Measurements from ENCODE around the gene ZBTB1.

The ZBTB1 gene

GRCh38 chr14:64475585-64476273 is 28.8 kb upstream of the ZBTB1 start:
- Histone ChIP-seq H3K27me3 (ENCODE audit: insufficient read depth, low read length) (no peaks in the 10 kb centered on the region), H3K9me3 (ENCODE audit: low read length) (no peaks in the 10 kb centered on the region), H2AFZ (ENCODE audit: low read depth, low read length) (no peak overlapping the region), H3K4me1 (ENCODE audit: insufficient read depth, low read length) (peaks cover 3% of the 10 kb centered on the region), H3K4me3 (ENCODE audit: low read length) (no peak overlapping the region), H3K36me3 (ENCODE audit: insufficient read depth, low read length) (no peaks in the 10 kb centered on the region)

- H3K27me3 ChIP-seq (ENCODE audit: insufficient read depth, low read length), result no peaks in the 10 kb centered on the region
- H3K4me1 ChIP-seq (ENCODE audit: insufficient read depth, low read length), result peaks cover 3% of the 10 kb centered on the region
- H3K36me3 ChIP-seq (ENCODE audit: insufficient read depth, low read length), result no peaks in the 10 kb centered on the region
- no peak overlapping the region for H3K4me3 ChIP-seq (ENCODE audit: low read length)
- no peak overlapping the region for H2AFZ ChIP-seq (ENCODE audit: low read depth, low read length)
- no peaks in the 10 kb centered on the region for H3K9me3 ChIP-seq (ENCODE audit: low read length)
These were observed 28.1 kb upstream of the ZBTB1 start for GRCh38 chr14:64476438-64476837.

DNA sequence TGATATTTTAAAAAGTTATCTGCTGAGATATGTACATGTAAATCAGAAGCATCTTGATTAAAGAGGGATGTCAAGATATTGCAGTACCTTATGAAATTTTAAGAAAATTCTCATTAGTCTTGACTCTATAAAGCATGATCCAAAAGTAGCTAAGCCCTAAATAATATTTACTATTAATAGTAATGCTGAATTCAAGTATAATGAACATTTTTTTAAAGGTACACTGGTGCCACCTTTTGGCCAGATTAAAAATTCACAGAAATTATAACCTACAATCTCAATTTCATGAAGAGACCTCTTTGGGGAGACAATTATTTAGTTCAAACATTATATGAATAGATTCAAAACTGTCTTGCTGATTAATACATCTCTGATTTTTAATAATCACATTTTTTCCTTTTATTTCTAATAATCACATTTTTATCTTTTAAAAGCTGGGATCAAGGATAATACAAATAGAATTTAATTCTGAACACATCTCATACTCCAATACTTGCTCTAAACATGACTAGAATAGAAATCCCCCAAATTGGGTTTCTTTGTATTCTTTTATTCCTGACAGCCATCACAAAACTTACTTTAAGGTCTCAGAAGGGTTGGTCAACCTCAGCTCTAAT is 25.8 kb upstream of the ZBTB1 start:
- Histone ChIP-seq H3K9me3 (ENCODE audit: low read length) (no peaks in the 10 kb centered on the region), H3K4me3 (ENCODE audit: low read length) (no peak overlapping the region), H3K27me3 (ENCODE audit: insufficient read depth, low read length) (no peaks in the 10 kb centered on the region), H2AFZ (ENCODE audit: low read depth, low read length) (no peak overlapping the region), H3K4me1 (ENCODE audit: insufficient read depth, low read length) (no peaks in the 10 kb centered on the region), H3K36me3 (ENCODE audit: insufficient read depth, low read length) (no peaks in the 10 kb centered on the region)

- Histone ChIP-seq H3K4me3 (ENCODE audit: low read length) (no peak overlapping the region), H3K27me3 (ENCODE audit: insufficient read depth, low read length) (no peaks in the 10 kb centered on the region), H3K4me1 (ENCODE audit: insufficient read depth, low read length) (no peaks in the 10 kb centered on the region), H3K36me3 (ENCODE audit: insufficient read depth, low read length) (peaks cover 28% of the 10 kb centered on the region), H3K9me3 (ENCODE audit: low read length) (peaks cover 3% of the 10 kb centered on the region), H2AFZ (ENCODE audit: low read depth, low read length) (no peak overlapping the region)
These were observed 15.9 kb upstream of the ZBTB1 start for GRCh38 chr14:64488590-64489099.

DNA sequence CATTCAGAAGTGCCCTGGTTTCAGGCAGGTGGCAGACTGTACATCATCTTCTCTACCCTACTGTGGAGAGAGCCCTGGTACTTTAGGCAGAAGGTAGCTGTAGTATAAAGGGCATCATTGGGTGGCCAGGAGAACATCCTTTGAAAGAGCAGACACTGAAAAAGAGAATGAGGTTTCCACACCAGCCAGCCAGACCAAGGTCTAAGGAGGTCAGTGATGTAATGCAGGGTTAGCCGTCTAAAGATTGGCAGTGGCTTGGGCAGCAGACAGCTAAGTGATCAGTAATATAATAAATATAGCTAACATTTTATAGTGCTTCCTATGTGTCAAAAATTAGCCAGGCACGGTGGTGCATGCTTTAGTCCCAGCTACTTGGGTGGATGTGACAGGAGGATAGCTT is 12.9 kb upstream of the ZBTB1 start:
- Histone ChIP-seq H3K27me3 (ENCODE audit: insufficient read depth, low read length) (no peaks in the 10 kb centered on the region), H3K9me3 (ENCODE audit: low read length) (peaks cover 3% of the 10 kb centered on the region), H2AFZ (ENCODE audit: low read depth, low read length) (no peak overlapping the region), H3K4me1 (ENCODE audit: insufficient read depth, low read length) (no peaks in the 10 kb centered on the region), H3K4me3 (ENCODE audit: low read length) (no peak overlapping the region), H3K36me3 (ENCODE audit: insufficient read depth, low read length) (peaks cover 28% of the 10 kb centered on the region)

GRCh38 chr14:64493455-64493854 is 11.1 kb upstream of the ZBTB1 start:
- H3K36me3 ChIP-seq (ENCODE audit: insufficient read depth, low read length), result peaks cover 10% of the 10 kb centered on the region
- no peak overlapping the region for H2AFZ ChIP-seq (ENCODE audit: low read depth, low read length)
- H3K27me3 ChIP-seq (ENCODE audit: insufficient read depth, low read length), result no peaks in the 10 kb centered on the region
- no peaks in the 10 kb centered on the region for H3K4me1 ChIP-seq (ENCODE audit: insufficient read depth, low read length)
- H3K9me3 ChIP-seq (ENCODE audit: low read length), result no peaks in the 10 kb centered on the region
- no peak overlapping the region for H3K4me3 ChIP-seq (ENCODE audit: low read length)

DNA sequence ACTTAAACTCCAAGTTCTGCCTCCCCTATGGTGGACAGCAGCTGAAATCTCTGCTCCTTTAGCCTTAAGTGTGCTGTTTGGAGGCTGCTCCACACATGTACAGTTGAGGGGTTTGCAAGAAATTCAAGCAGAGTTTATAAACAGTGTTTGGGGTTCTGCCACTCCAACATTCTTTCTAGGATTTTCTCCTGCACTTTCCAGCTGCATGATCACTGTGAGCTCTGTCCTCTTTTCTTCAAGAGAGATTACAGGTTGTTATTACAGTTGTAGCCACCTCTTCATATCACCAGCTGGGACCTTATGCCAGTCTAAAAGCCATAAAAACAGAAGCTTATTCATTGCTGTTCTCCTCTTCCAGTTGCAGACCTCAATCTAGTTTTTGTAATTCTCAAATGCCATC is 9.3 kb upstream of the ZBTB1 start:
- no peaks in the 10 kb centered on the region for H3K9me3 ChIP-seq (ENCODE audit: low read length)
- no peaks in the 10 kb centered on the region for H3K4me1 ChIP-seq (ENCODE audit: insufficient read depth, low read length)
- no peak overlapping the region for H3K4me3 ChIP-seq (ENCODE audit: low read length)
- H2AFZ ChIP-seq (ENCODE audit: low read depth, low read length), result no peak overlapping the region
- H3K36me3 ChIP-seq (ENCODE audit: insufficient read depth, low read length), result peaks cover 7% of the 10 kb centered on the region
- H3K27me3 ChIP-seq (ENCODE audit: insufficient read depth, low read length), result no peaks in the 10 kb centered on the region

GRCh38 chr14:64496764-64497163 is 7.8 kb upstream of the ZBTB1 start:
- H3K9me3 ChIP-seq (ENCODE audit: low read length), result no peaks in the 10 kb centered on the region
- H3K27me3 ChIP-seq (ENCODE audit: insufficient read depth, low read length), result no peaks in the 10 kb centered on the region
- peaks cover 7% of the 10 kb centered on the region for H3K36me3 ChIP-seq (ENCODE audit: insufficient read depth, low read length)
- no peak overlapping the region for H2AFZ ChIP-seq (ENCODE audit: low read depth, low read length)
- H3K4me1 ChIP-seq (ENCODE audit: insufficient read depth, low read length), result peaks cover 8% of the 10 kb centered on the region
- H3K4me3 ChIP-seq (ENCODE audit: low read length), result no peak overlapping the region

- Histone ChIP-seq H3K27me3 (ENCODE audit: insufficient read depth, low read length) (no peaks in the 10 kb centered on the region), H3K4me3 (ENCODE audit: low read length) (no peak overlapping the region), H3K36me3 (ENCODE audit: insufficient read depth, low read length) (peaks cover 3% of the 10 kb centered on the region), H3K4me1 (ENCODE audit: insufficient read depth, low read length) (peaks cover 18% of the 10 kb centered on the region), H3K9me3 (ENCODE audit: low read length) (no peaks in the 10 kb centered on the region), H2AFZ (ENCODE audit: low read depth, low read length) (no peak overlapping the region)
These were observed 4.5 kb upstream of the ZBTB1 start for GRCh38 chr14:64500088-64500487.

GRCh38 chr14:64501411-64502171 is 3.0 kb upstream of the ZBTB1 start:
- H3K27me3 ChIP-seq (ENCODE audit: insufficient read depth, low read length), result no peaks in the 10 kb centered on the region
- no peak overlapping the region for H2AFZ ChIP-seq (ENCODE audit: low read depth, low read length)
- no peaks in the 10 kb centered on the region for H3K9me3 ChIP-seq (ENCODE audit: low read length)
- no peaks in the 10 kb centered on the region for H3K36me3 ChIP-seq (ENCODE audit: insufficient read depth, low read length)
- peaks cover 27% of the 10 kb centered on the region for H3K4me1 ChIP-seq (ENCODE audit: insufficient read depth, low read length)
- H3K4me3 ChIP-seq (ENCODE audit: low read length), result peak overlapping the region; percentile 66

DNA sequence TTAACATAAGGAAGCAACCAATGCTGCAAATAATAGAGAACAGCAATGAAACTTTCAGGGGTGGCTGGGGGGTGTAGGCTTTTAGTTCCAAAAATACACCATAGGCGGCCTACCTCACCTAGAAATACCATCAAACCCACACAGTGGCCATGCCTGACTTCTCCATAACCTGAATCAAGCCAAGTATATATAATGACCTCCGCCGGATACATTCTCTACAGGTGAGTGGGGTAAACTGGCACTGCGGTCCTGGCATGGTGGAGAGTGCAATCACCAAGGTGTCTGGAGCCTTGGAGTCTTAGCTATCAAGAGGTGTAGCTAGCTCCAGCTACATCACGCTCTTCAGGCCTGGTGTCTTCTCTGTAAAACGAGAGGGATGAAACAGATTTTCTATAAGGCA is 2.1 kb upstream of the ZBTB1 start:
- Histone ChIP-seq H2AFZ (ENCODE audit: low read depth, low read length) (no peak overlapping the region), H3K36me3 (ENCODE audit: insufficient read depth, low read length) (no peaks in the 10 kb centered on the region), H3K9me3 (ENCODE audit: low read length) (no peaks in the 10 kb centered on the region), H3K4me3 (ENCODE audit: low read length) (peak overlapping the region; percentile 66), H3K27me3 (ENCODE audit: insufficient read depth, low read length) (no peaks in the 10 kb centered on the region), H3K4me1 (ENCODE audit: insufficient read depth, low read length) (peaks cover 34% of the 10 kb centered on the region)

DNA sequence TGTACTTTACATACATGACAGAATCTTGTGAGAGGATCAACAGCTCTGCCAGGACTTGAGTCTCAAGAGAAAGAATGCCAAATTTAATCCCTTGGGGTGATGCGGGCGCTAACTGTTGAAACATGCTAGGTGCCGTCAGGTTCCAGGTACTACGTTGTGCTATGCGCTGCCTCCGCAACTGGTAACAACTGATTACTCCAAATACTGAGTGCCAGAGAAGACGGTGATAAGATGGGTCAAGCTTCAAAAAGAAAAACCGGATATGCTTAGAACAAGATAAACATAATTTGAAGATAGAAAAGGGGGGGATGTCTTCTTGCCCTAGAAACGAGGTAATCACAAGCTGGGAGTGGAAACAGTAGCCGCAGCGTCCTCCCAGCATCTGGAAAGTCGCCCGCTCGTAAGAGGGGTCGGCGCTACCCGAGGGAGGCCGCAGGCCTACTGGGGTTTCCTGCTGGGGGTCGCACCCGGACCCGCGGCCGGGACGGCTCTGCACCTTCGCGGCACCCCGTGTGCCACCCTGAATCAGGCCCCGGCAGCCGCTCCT is 1.6 kb upstream of the ZBTB1 start:
- Histone ChIP-seq H3K27me3 (ENCODE audit: insufficient read depth, low read length) (no peaks in the 10 kb centered on the region), H3K36me3 (ENCODE audit: insufficient read depth, low read length) (no peaks in the 10 kb centered on the region), H3K4me3 (ENCODE audit: low read length) (peak overlapping the region; percentile 66), H3K4me1 (ENCODE audit: insufficient read depth, low read length) (peaks cover 35% of the 10 kb centered on the region), H2AFZ (ENCODE audit: low read depth, low read length) (peak overlapping the region; percentile 72), H3K9me3 (ENCODE audit: low read length) (no peaks in the 10 kb centered on the region)

Data from neuron (in vitro differentiated cells).